HUES6 (cell line): ENCODE data around the gene CHIC1.
A peak's percentile ranks its signal among the peaks of the same experiment; 100 is the strongest.
"Not testable (repeated sequence)": the region's sequence is repeated elsewhere in the genome, so short reads cannot be mapped to it uniquely, and the experiment has no call there.

ENCODE experiments used
- H3K27ac ChIP-seq: 2 replicates; pipeline ENCODE4 v1.7.0; 2013; ENCODE audit warnings: low read depth, mild to moderate bottlenecking, low read length, inconsistent platforms
- H3K27me3 ChIP-seq: 2 replicates; pipeline ENCODE4 v1.6.1; 2013; ENCODE audit warnings: low read length; ENCODE audit not compliant: control insufficient read depth, insufficient read depth
- H3K36me3 ChIP-seq: 2 replicates; pipeline ENCODE4 v1.6.1; 2013; ENCODE audit warnings: low read length; ENCODE audit not compliant: control insufficient read depth, insufficient read depth
- H3K4me1 ChIP-seq: 2 replicates; pipeline ENCODE4 v1.6.1; 2013; ENCODE audit warnings: low read length; ENCODE audit not compliant: control insufficient read depth, insufficient read depth
- H3K4me3 ChIP-seq: 2 replicates; pipeline ENCODE4 v1.5.1; 2013; ENCODE audit warnings: low read depth, low read length
- H3K9ac ChIP-seq: one replicate; pipeline ENCODE4 v1.6.1; 2013; ENCODE audit warnings: mild to moderate bottlenecking, low read length
- H3K9me3 ChIP-seq: 2 replicates; pipeline ENCODE4 v1.6.1; 2013; ENCODE audit warnings: low read depth, low read length; ENCODE audit not compliant: control insufficient read depth, insufficient read depth

CHIC1 gene

GRCh38 chrX:73562984-73563737, at the start of gene CHIC1:
Gene CHIC1, plus strand, starts transcription at chrX:73563197. Its CDS starts 88 bp downstream, at chrX:73563285.
- Histone ChIP-seq H3K36me3 (no peaks in the 10 kb centered on the region; the same call in 1 of the 2 replicates), H3K9ac (peak within 1 kb of the TSS; percentile 84), H3K4me1 (no peaks in the 10 kb centered on the region; the same call in 1 of the 2 replicates), H3K27me3 (no peaks in the 10 kb centered on the region; the same call in 1 of the 2 replicates), H3K9me3 (peaks cover 4% of the 10 kb centered on the region; the same call in 1 of the 2 replicates), H3K4me3 (peak within 1 kb of the TSS; percentile 81), H3K27ac (peak within 1 kb of the TSS; percentile 36; the same call in 1 of the 2 replicates)

- not testable (repeated sequence) for H3K36me3 ChIP-seq, H3K27ac ChIP-seq, H3K9ac ChIP-seq, H3K27me3 ChIP-seq, H3K4me3 ChIP-seq
- H3K4me1 ChIP-seq, result peaks cover 19% of the 10 kb centered on the region
- peaks cover 30% of the 10 kb centered on the region for H3K9me3 ChIP-seq
These were observed 40.2 kb upstream of the CHIC1 start for GRCh38 chrX:73522823-73523222.

- Histone ChIP-seq H3K27me3 (no peaks in the 10 kb centered on the region; the same call in 1 of the 2 replicates), H3K36me3 (no peaks in the 10 kb centered on the region), H3K4me3 (no peak overlapping the region), H3K27ac (no peak overlapping the region), H3K9me3 (peaks cover 46% of the 10 kb centered on the region), H3K4me1 (peaks cover 19% of the 10 kb centered on the region), H3K9ac (no peak overlapping the region)
These were observed 38.1 kb upstream of the CHIC1 start for GRCh38 chrX:73524906-73525305.

- H3K27ac ChIP-seq, result peak overlapping the region; percentile 96
- H3K9me3 ChIP-seq, result peaks cover 52% of the 10 kb centered on the region
These were observed 36.9 kb upstream of the CHIC1 start for GRCh38 chrX:73525928-73526690.

GRCh38 chrX:73531655-73532054, 31.3 kb upstream of the CHIC1 start:
- not testable (repeated sequence) for H3K4me1 ChIP-seq, H3K27me3 ChIP-seq, H3K9ac ChIP-seq, H3K36me3 ChIP-seq, H3K27ac ChIP-seq, H3K4me3 ChIP-seq
- H3K9me3 ChIP-seq, result peaks cover 54% of the 10 kb centered on the region

More at GRCh38 chrX:73525928-73526690, 36.9 kb upstream of the CHIC1 start:
- no peaks in the 10 kb centered on the region for H3K36me3 ChIP-seq
- H3K4me3 ChIP-seq, result peak overlapping the region; percentile 48
- H3K4me1 ChIP-seq, result peaks cover 19% of the 10 kb centered on the region
- H3K9ac ChIP-seq, result peak overlapping the region; percentile 64
- H3K27me3 ChIP-seq, result no peaks in the 10 kb centered on the region; the same call in 1 of the 2 replicates

DNA sequence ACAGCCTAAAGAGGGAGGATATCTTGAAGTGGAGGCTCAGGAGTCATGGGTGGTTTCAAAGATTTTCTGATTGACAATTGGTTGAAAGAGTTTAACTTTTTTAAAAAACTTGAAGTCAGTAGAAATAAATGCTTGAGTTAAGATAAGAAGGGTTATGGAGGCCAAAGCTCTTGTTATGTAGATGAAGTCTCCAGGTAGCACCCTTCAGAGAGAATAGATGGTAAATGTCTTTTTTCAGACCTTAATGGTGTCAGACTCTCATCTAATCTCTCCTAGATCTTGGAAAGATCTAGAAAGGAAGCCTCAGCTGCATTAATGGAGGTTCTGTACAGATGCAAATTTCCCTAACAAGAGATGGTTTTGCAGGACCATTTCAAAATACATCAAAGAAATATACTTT, 6.8 kb upstream of the CHIC1 start:
- no peak overlapping the region for H3K9ac ChIP-seq
- H3K27ac ChIP-seq, result peak overlapping the region; percentile 66; the same call in 1 of the 2 replicates
- H3K9me3 ChIP-seq, result peaks cover 11% of the 10 kb centered on the region; the same call in 1 of the 2 replicates
- H3K27me3 ChIP-seq, result no peaks in the 10 kb centered on the region; the same call in 1 of the 2 replicates
- peaks cover 9% of the 10 kb centered on the region; the same call in 1 of the 2 replicates for H3K4me1 ChIP-seq
- H3K4me3 ChIP-seq, result no peak overlapping the region
- no peaks in the 10 kb centered on the region; the same call in 1 of the 2 replicates for H3K36me3 ChIP-seq

DNA sequence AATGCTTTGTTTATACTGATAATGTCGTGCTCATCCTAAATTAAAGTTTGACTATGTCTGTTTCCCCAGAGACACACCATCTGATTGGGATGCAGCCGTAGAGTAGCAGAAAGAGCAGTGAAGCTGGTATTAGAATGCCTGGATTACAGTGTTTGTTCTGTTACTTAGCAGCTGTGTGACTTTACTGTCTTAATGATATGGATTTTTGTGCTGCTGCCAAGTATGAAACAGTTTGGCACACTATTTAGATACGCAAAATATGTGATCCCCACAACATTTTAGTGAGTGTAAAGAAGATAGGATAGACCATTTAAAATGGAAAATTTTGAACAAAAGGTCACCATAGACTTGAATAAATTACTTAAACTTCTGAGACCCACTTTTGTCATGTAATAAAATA, 1.2 kb upstream of the CHIC1 start:
- no peaks in the 10 kb centered on the region; the same call in 1 of the 2 replicates for H3K4me1 ChIP-seq
- no peak overlapping the region for H3K9ac ChIP-seq
- H3K9me3 ChIP-seq, result peaks cover 9% of the 10 kb centered on the region; the same call in 1 of the 2 replicates
- H3K27me3 ChIP-seq, result no peaks in the 10 kb centered on the region; the same call in 1 of the 2 replicates
- no peaks in the 10 kb centered on the region; the same call in 1 of the 2 replicates for H3K36me3 ChIP-seq
- H3K27ac ChIP-seq, result no peak overlapping the region
- H3K4me3 ChIP-seq, result peak overlapping the region; percentile 81

DNA sequence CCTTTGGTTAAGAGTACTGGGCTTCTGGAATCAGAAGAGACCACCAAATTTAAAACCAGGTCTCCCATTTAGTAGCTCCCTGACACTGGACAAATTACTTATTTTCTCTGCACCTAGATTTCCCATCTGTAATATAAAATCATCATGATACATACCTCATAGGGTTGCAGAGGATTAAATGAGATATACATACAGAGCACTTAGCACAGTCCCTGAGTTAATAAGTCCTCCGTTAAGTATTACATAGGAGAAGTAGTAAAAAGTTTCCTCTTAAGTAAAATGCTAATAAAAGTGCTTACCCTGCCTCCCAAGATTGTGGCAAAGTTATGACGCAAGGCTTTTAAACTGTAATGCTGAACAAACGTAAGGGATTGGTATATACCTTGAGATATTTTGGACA, 539 bp upstream of the CHIC1 start:
- H3K27me3 ChIP-seq, result no peaks in the 10 kb centered on the region; the same call in 1 of the 2 replicates
- peak overlapping the region; percentile 81 for H3K4me3 ChIP-seq
- no peaks in the 10 kb centered on the region; the same call in none of the 2 replicates for H3K36me3 ChIP-seq
- no peaks in the 10 kb centered on the region; the same call in 1 of the 2 replicates for H3K4me1 ChIP-seq
- H3K9ac ChIP-seq, result peak overlapping the region; percentile 73
- H3K27ac ChIP-seq, result peak overlapping the region; percentile 36; the same call in 1 of the 2 replicates
- H3K9me3 ChIP-seq, result peaks cover 9% of the 10 kb centered on the region; the same call in 1 of the 2 replicates

DNA sequence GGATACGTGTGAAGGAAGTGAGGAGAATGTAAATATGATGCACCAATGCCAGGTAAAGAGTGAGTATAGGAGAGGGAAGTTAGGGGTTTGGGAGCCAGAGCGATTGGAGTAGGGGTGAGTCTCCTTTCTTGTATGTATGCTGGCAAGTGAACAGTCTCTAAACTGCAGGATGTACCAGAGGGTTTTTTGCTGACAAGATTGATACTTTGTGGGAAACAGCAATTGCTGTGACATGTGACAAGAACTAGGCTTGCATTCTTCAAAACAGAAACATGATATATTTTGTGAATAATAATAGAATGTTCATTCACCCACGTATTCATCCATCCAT, 706 bp downstream of the CHIC1 start:
- Histone ChIP-seq H3K4me3 (peak overlapping the region; percentile 81), H3K27ac (no peak overlapping the region; the same call in 1 of the 2 replicates)

DNA sequence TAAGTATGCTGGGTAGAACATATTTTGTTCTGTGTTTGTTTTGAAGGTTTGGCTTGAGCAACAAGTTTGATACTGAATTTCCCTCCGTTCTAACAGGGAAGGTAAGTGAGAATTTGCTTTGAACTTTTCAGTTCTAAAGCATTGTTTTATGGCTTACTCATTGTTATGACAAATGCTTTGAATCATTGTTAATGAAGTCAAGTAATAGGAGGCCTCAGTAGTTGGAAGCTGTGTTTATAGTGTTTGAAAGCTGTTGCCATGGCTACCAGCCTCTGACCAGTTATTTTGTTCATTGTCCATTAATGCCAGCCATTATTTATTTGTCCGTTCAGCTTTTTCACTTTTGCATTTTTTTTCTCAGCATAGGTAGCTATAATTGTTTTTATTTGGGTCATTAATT, 14.4 kb downstream of the CHIC1 start:
- no peak overlapping the region for H3K27ac ChIP-seq
- H3K9ac ChIP-seq, result no peak overlapping the region
- H3K4me3 ChIP-seq, result no peak overlapping the region
- H3K9me3 ChIP-seq, result peaks cover 16% of the 10 kb centered on the region
- H3K27me3 ChIP-seq, result no peaks in the 10 kb centered on the region; the same call in 1 of the 2 replicates
- H3K36me3 ChIP-seq, result no peaks in the 10 kb centered on the region
- H3K4me1 ChIP-seq, result peaks cover 21% of the 10 kb centered on the region

More for the DNA sequence above, 706 bp downstream of the CHIC1 start:
- no peaks in the 10 kb centered on the region; the same call in 1 of the 2 replicates for H3K36me3 ChIP-seq
- peaks cover 4% of the 10 kb centered on the region; the same call in 1 of the 2 replicates for H3K9me3 ChIP-seq
- peak overlapping the region; percentile 84 for H3K9ac ChIP-seq
- H3K4me1 ChIP-seq, result no peaks in the 10 kb centered on the region; the same call in 1 of the 2 replicates
- H3K27me3 ChIP-seq, result no peaks in the 10 kb centered on the region; the same call in 1 of the 2 replicates
